Fibroblast of the aortic adventitia (primary cell): ENCODE results near the gene ZNF45. TPM values are rescaled to one million over a fixed set of nuclear protein-coding genes. Genes with fewer than 3 reads are reported as not detected.

ENCODE experiments used
- DNase-seq: peaks from one replicate; pipeline ENCODE4 v3.0.0-alpha.2; 2010; ENCODE audit warnings: low read depth
- H3K4me3 ChIP-seq: 2 replicates; pipeline ENCODE4 v1.5.1; 2011; ENCODE audit warnings: low read depth, mild to moderate bottlenecking, control low read depth, low read length, moderate library complexity
- total RNA-seq: library from RNA; depleted of rRNA; stranded (reverse); fragments of >200 nt; gene quantifications from 2 replicates; pipeline ENCODE4 v1.2.3, GENCODE V29; 2012; ENCODE audit warnings: low replicate concordance
- TF ChIP-seq, protein P1 (sequence below): IDR thresholded peaks from 2 replicates; pipeline ENCODE4 v1.5.1; 2011; ENCODE audit warnings: mild to moderate bottlenecking, low read length, control low read depth, inconsistent platforms; ENCODE audit not compliant: insufficient read depth

Gene ZNF45
- total RNA-seq, 1 donor: 18.6 TPM

DNA sequence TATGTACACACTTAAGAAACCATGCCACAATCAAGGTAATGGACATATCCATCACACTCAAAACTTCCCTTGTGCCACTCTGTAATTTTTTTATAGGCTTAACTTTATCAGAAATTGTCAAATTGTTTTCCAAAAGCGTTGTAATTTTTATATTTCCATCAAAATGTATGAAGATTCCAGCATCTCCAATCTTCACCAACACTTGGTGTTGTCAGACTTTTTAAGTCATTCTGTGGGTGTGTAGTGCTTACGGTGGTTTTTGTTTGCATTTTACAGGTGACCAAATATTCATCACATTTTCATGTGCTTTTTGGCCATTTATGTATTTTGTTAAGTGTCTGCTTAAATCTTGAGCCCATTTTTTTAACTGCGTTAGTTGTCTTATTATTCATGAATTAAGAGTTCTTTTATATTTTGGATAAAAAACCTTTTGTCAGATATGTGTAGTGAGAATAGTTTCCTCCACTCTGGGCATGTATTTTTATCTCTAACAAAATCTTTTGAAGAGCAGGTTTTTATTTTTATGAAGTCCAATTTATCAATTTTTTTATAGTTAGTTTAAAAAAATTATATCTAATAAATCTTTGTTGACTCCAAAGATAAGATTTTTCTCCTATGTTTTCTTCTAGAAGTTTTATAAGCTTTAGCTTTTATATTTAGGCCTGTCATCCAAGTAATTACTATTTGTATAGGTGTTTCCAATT is 4.6 kb upstream of the ZNF45 start:
- TF ChIP-seq, protein P1, sequence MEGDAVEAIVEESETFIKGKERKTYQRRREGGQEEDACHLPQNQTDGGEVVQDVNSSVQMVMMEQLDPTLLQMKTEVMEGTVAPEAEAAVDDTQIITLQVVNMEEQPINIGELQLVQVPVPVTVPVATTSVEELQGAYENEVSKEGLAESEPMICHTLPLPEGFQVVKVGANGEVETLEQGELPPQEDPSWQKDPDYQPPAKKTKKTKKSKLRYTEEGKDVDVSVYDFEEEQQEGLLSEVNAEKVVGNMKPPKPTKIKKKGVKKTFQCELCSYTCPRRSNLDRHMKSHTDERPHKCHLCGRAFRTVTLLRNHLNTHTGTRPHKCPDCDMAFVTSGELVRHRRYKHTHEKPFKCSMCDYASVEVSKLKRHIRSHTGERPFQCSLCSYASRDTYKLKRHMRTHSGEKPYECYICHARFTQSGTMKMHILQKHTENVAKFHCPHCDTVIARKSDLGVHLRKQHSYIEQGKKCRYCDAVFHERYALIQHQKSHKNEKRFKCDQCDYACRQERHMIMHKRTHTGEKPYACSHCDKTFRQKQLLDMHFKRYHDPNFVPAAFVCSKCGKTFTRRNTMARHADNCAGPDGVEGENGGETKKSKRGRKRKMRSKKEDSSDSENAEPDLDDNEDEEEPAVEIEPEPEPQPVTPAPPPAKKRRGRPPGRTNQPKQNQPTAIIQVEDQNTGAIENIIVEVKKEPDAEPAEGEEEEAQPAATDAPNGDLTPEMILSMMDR: no peak

DNA sequence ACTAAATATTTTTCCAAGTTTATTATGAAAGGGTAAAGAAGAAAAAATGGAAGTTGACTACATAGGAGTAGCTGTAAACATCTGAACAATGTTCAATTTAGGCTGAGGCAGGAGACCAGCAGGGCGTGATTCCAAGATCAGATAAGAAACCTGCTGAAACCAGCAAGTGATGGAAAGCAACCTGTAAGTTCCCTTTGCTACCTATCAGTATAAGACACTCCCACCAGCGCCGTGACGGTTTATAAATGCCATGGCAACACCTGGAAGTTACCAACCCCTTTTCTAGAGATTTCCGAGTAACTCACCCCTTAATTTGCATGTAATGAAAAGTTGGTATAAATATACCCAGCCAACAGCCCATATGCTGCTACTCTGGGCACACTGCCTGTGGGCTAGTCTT is 1.1 kb upstream of the ZNF45 start:
- no peak for DNase-seq
- TF ChIP-seq, protein P1: no peak
- no peak overlapping the region for H3K4me3 ChIP-seq

More for the DNA sequence above, 4.6 kb upstream of the ZNF45 start:
- no peak overlapping the region for H3K4me3 ChIP-seq
- DNase-seq: no peak

DNA sequence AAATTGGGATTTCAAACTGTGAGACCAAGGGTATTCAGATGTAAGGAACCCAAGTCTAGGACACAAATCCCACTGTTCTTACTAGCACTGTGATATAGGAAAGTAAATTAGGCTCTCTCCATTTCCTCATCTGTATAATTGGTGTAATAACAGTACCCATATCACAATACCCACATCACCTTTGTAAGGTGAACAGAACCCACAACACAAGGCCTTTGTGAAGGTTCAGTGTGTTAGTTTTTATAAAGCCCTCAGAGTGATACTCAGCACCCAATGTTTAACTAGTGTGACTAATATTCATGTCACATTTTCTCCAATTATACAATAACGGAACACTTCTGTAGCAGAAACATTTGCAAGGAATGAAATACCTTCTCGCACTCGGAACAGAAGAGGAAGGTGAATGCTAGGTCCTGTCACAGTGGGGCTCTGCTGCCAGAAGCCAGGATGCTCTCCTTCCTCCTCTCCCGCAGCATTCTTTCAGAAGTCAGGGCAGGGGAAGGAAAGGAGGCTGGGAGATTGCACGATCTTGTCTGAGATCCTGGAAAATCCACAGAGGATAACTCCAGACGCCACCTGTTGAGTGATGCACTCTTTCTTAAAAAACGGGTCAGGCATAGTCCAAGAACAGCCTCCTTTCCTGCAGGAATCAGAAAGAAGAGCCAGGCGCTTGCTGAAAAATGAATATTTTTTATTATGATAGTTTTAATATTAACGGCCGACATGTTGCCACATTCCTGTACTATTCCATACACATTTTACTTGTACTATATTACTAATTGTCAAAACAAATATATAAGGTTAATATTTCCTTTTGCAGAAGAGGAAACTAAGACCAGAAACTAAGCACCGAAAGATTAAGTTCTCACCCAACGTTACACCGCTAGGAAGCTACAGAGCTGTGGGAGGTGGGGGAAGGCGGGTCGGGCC is 762 bp downstream of the ZNF45 start:
- TF ChIP-seq, protein P1: peak; percentile 21
- H3K4me3 ChIP-seq: peak overlapping the region; percentile 81
- peak; percentile 16 for DNase-seq

DNA sequence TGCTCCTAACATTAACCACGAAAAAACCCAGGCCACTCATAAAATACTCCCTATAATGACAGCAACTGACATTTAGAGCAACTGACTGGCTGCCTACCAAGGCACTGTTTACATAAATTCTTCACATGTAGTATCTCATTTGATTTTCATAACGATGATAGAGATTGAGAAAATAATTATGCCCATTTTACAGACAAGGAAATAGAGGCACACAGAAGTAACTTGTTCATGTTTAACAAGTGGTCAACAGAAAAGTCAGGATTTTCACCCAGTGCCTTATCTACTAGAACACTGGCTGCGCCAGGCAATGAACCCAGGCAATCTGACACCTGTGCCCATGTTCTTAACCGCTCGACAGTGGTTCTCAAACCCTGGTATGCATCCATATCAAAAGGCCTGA is 6.3 kb downstream of the ZNF45 start:
- TF ChIP-seq, protein P1: no peak
- H3K4me3 ChIP-seq: no peak overlapping the region
- no peak for DNase-seq

DNA sequence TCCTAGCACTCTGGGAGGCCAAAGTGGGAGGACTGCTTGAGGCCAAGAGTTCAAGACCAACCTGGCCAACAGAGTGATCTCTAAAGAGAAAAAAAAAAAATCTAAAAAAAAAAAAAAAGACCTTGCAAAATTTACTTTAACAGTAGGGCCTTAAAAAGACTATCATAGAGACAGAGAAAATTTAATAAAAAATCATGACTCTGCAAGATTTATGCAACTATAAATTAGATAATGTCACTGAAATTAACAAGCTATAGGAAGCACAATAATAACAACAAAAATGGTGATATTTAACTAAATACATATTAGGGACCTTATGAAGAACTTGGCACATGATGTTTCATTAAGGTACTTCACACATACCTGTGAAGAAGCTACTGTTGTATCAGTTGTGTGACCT is 11.2 kb downstream of the ZNF45 start:
- TF ChIP-seq, protein P1: no peak
- DNase-seq: no peak

DNA sequence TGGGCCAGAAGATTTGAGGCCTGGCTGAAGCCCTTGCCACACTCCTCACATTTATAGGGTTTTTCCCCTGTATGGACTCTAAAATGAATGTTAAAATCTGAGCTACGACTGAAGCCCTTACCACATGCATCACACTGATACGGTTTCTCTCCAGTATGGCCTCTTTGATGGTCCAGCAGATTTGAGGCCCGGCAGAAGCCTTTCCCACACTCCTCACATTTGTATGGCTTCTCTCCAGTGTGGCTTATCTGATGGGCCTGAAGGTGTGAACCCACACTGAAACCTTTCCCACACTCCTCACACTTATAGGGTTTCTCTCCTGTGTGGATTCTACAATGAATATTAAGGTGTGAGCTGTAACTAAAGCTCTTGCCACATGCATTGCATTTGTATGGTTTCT is 21.0 kb downstream of the ZNF45 start:
- H3K4me3 ChIP-seq: no peak overlapping the region
- DNase-seq: no peak
- TF ChIP-seq, protein P1: no peak

More for the DNA sequence above, 11.2 kb downstream of the ZNF45 start:
- no peak overlapping the region for H3K4me3 ChIP-seq
